ENCODE data around the gene CD8B. TPM values are rescaled to one million over a fixed set of nuclear protein-coding genes. Genes with fewer than 3 reads are reported as not detected.

CD8B gene
- total and polyA plus RNA-seq, 2 donors (not counting 1 experiment from before 2014, with no cell fraction given), result not detected

GRCh38 chr2:86778957-86779356 is 82.7 kb downstream of the CD8B start:
- H3K4me2 ChIP-seq (ENCODE audit: extremely low read depth, insufficient read depth, low read length), result no peak overlapping the region
- no peak overlapping the region for H2AFZ ChIP-seq (ENCODE audit: low read length)
- no peak overlapping the region for H3K9ac ChIP-seq (ENCODE audit: insufficient read depth, low read length)
- H3K9me3 ChIP-seq (ENCODE audit: control insufficient read depth, insufficient read depth, low read depth, low read length), result no peaks in the 10 kb centered on the region
- no peak overlapping the region for H3K27ac ChIP-seq (ENCODE audit: insufficient read depth, low read length)
- DNase-seq (ENCODE audit: low read depth in 2 of 2), result no peak
- no peaks in the 10 kb centered on the region for H3K36me3 ChIP-seq (ENCODE audit: control insufficient read depth, insufficient read depth, low read length)
- no peaks in the 10 kb centered on the region for H4K20me1 ChIP-seq (ENCODE audit: control insufficient read depth, extremely low read depth, insufficient read depth, low read length)
- no peak for TF ChIP-seq EZH2 (IDR thresholded peaks at IDR 0.05; ENCODE audit: low read length, missing control alignments)
- no peak for TF ChIP-seq CTCF (conservative IDR thresholded peaks at IDR 0.05 in 1 of 2, IDR thresholded peaks at IDR 0.05 in 1 of 2; ENCODE audit: low read depth in 1 of 2, low read length in 2 of 2)
- no peaks in the 10 kb centered on the region for H3K27me3 ChIP-seq (ENCODE audit: control insufficient read depth, insufficient read depth, low read length)
- no peaks in the 10 kb centered on the region for H3K79me2 ChIP-seq (ENCODE audit: control insufficient read depth, insufficient read depth, low read length)
- no peaks in the 10 kb centered on the region for H3K4me1 ChIP-seq (ENCODE audit: control insufficient read depth, extremely low read depth, insufficient read depth, low read length)
- no peak overlapping the region for H3K4me3 ChIP-seq (replicated peaks in 1 of 4; ENCODE audit: control extremely low read depth in 1 of 4, insufficient read depth in 1 of 4, low read depth in 3 of 4, low read length in 4 of 4)

- Histone ChIP-seq H3K9ac (ENCODE audit: insufficient read depth, low read length) (no peak overlapping the region), H3K79me2 (ENCODE audit: control insufficient read depth, insufficient read depth, low read length) (no peaks in the 10 kb centered on the region), H3K9me3 (ENCODE audit: control insufficient read depth, insufficient read depth, low read depth, low read length) (no peaks in the 10 kb centered on the region), H3K27ac (ENCODE audit: insufficient read depth, low read length) (no peak overlapping the region), H2AFZ (ENCODE audit: low read length) (no peak overlapping the region), H3K4me2 (ENCODE audit: extremely low read depth, insufficient read depth, low read length) (no peak overlapping the region), H3K4me1 (ENCODE audit: control insufficient read depth, extremely low read depth, insufficient read depth, low read length) (no peaks in the 10 kb centered on the region), H3K27me3 (ENCODE audit: control insufficient read depth, insufficient read depth, low read length) (no peaks in the 10 kb centered on the region), H3K4me3 (replicated peaks in 1 of 4; ENCODE audit: control extremely low read depth in 1 of 4, insufficient read depth in 1 of 4, low read depth in 3 of 4, low read length in 4 of 4) (no peak overlapping the region), H4K20me1 (ENCODE audit: control insufficient read depth, extremely low read depth, insufficient read depth, low read length) (no peaks in the 10 kb centered on the region), H3K36me3 (ENCODE audit: control insufficient read depth, insufficient read depth, low read length) (no peaks in the 10 kb centered on the region)
- TF ChIP-seq EZH2 (IDR thresholded peaks at IDR 0.05; ENCODE audit: low read length, missing control alignments) (no peak), CTCF (conservative IDR thresholded peaks at IDR 0.05 in 1 of 2, IDR thresholded peaks at IDR 0.05 in 1 of 2; ENCODE audit: low read depth in 1 of 2, low read length in 2 of 2) (no peak)
- no peak for DNase-seq (ENCODE audit: low read depth in 2 of 2)
Measured at GRCh38 chr2:86776532-86776931, 85.2 kb downstream of the CD8B start.

GRCh38 chr2:86775338-86775737 is 86.3 kb downstream of the CD8B start:
- H3K4me2 ChIP-seq (ENCODE audit: extremely low read depth, insufficient read depth, low read length), result no peak overlapping the region
- no peak overlapping the region for H3K9ac ChIP-seq (ENCODE audit: insufficient read depth, low read length)
- no peak overlapping the region for H3K4me3 ChIP-seq (replicated peaks in 1 of 4; ENCODE audit: control extremely low read depth in 1 of 4, insufficient read depth in 1 of 4, low read depth in 3 of 4, low read length in 4 of 4)
- no peaks in the 10 kb centered on the region for H3K4me1 ChIP-seq (ENCODE audit: control insufficient read depth, extremely low read depth, insufficient read depth, low read length)
- DNase-seq (ENCODE audit: low read depth in 2 of 2), result no peak
- TF ChIP-seq EZH2 (IDR thresholded peaks at IDR 0.05; ENCODE audit: low read length, missing control alignments) (no peak), CTCF (conservative IDR thresholded peaks at IDR 0.05 in 1 of 2, IDR thresholded peaks at IDR 0.05 in 1 of 2; ENCODE audit: low read depth in 1 of 2, low read length in 2 of 2) (no peak)
- H3K27ac ChIP-seq (ENCODE audit: insufficient read depth, low read length), result no peak overlapping the region
- H3K36me3 ChIP-seq (ENCODE audit: control insufficient read depth, insufficient read depth, low read length), result no peaks in the 10 kb centered on the region
- H2AFZ ChIP-seq (ENCODE audit: low read length), result no peak overlapping the region
- H3K27me3 ChIP-seq (ENCODE audit: control insufficient read depth, insufficient read depth, low read length), result no peaks in the 10 kb centered on the region
- H3K79me2 ChIP-seq (ENCODE audit: control insufficient read depth, insufficient read depth, low read length), result no peaks in the 10 kb centered on the region
- H4K20me1 ChIP-seq (ENCODE audit: control insufficient read depth, extremely low read depth, insufficient read depth, low read length), result no peaks in the 10 kb centered on the region
- no peaks in the 10 kb centered on the region for H3K9me3 ChIP-seq (ENCODE audit: control insufficient read depth, insufficient read depth, low read depth, low read length)
